Activated CD4-positive, alpha-beta T cell treated with anti-CD3 and anti-CD28 coated beads for 36 hours (primary cell): ENCODE measurements around the gene ASB13. TPM values are rescaled to one million over a fixed set of nuclear protein-coding genes. Genes with fewer than 3 reads are reported as not detected.
"Not testable (repeated sequence)": the region's sequence is repeated elsewhere in the genome, so short reads cannot be mapped to it uniquely, and the experiment has no call there.

ENCODE experiments used
- ATAC-seq: fragments of 200-7000 bp; cut with Tn5 transposase; one replicate; pipeline ENCODE4 v1.10.0; 2021; ENCODE audit warnings: mild to moderate bottlenecking, moderate library complexity
- CTCF ChIA-PET: fragments of 350-600 bp; sonication (Branson Sonifier 250); formaldehyde crosslinking; loops from one replicate; lab custom pipeline; 2021; ENCODE audit warnings: antibody characterized with exemption; lab: Charles Lee
- POLR2A ChIA-PET: fragments of 350-600 bp; sonication (Branson Sonifier 250); formaldehyde crosslinking; loops from one replicate; lab custom pipeline; 2021; ENCODE audit warnings: antibody characterized with exemption, inconsistent platforms; lab: Charles Lee
- DNase-seq: peaks from one replicate; pipeline ENCODE4 v3.0.0-alpha.2; 2020
- H3K27ac Mint-ChIP-seq: one replicate; pipeline ENCODE4 v1.8.0; 2021; ENCODE audit warnings: mixed read lengths
- H3K27me3 Mint-ChIP-seq: one replicate; pipeline ENCODE4 v1.8.0; 2021; ENCODE audit warnings: mixed read lengths
- H3K36me3 Mint-ChIP-seq: one replicate; pipeline ENCODE4 v1.8.0; 2021; ENCODE audit warnings: low read depth, mixed read lengths
- H3K4me1 Mint-ChIP-seq: one replicate; pipeline ENCODE4 v1.8.0; 2021; ENCODE audit warnings: mixed read lengths
- H3K4me3 Mint-ChIP-seq: one replicate; pipeline ENCODE4 v1.8.0; 2021; ENCODE audit warnings: mild to moderate bottlenecking, moderate library complexity, mixed read lengths
- H3K9me3 Mint-ChIP-seq: one replicate; pipeline ENCODE4 v1.8.0; 2021; ENCODE audit warnings: low read depth, mixed read lengths
- intact Hi-C, 2 experiments: fragments of 100-400 bp; cut with DNase I in 1 of 2; cut with micrococcal nuclease in 1 of 2; formaldehyde crosslinking; loops; one replicate each; pipeline versions ENCODE4 v1.14.2 to v1.15.1; 2022 to 2024; cut with DNase I, micrococcal nuclease
- total RNA-seq, 2 experiments: library from RNA; stranded (reverse); gene quantifications; one replicate each; pipeline ENCODE4 v1.2.3, GENCODE V29; 2021

The ASB13 gene
- total RNA-seq, 2 experiments from 2014 or later = 6.4 to 9.8 TPM

DNA sequence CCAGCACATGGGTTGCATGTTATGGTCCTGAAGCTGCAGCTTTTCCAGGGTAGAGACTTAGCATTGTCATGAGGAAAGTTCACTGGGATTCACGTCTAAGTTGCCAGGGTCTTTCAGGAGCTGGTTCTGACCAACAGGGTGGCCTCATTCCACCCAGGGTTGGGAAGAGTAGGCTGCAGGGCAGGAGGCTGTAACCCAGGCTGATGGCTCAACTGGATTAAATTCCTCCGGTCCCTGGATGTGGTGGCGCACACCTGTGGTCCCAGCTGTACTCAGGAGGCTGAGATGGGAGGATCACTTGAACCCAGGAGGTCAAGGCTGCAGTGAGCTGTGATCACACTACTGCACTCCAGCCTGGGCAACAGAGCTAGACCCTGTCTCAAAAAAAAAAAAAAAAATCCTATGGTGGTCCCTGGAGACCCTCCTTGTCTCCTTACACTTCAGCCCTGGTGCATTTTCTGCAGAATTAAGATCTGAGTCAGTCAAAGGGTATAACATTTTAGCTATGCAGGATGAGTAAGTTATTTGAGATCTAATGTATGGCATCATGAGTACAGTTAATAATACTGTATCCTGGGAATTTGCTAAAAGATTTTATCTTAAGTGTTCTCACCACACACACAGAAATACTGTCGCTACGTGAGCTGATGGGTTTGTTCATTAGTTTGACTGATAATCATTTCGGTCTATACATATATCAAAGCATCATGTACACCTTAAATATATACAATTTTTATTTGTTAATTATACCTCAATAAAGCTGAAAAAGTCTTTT is 44.0 kb downstream of the ASB13 start:
- intact Hi-C loops = loop anchor here in 1 of 2 experiments (2.0 to 10.0 kb wide), 3 partner anchors 74 to 778 kb away; no protein-coding TSS in a partner anchor
- POLR2A ChIA-PET = interaction anchor here (1.0 kb wide), 1 partner anchor 159 kb away, joined by 3 read pairs; no protein-coding TSS in a partner anchor
- ATAC-seq (no peak), DNase-seq (no peak)
- H3K4me3 Mint-ChIP-seq = no peak overlapping the region
- H3K4me1 Mint-ChIP-seq = no peaks in the 10 kb centered on the region
- H3K36me3 Mint-ChIP-seq = no peaks in the 10 kb centered on the region
- peaks cover 2% of the 10 kb centered on the region for H3K27me3 Mint-ChIP-seq
- H3K27ac Mint-ChIP-seq = no peak overlapping the region
- H3K9me3 Mint-ChIP-seq = no peaks in the 10 kb centered on the region
- CTCF ChIA-PET = interaction anchor here (0.5 to 7.1 kb wide), 46 partner anchors 9 to 1494 kb away, joined by 3 to 178 read pairs (median 4); no protein-coding TSS in a partner anchor

DNA sequence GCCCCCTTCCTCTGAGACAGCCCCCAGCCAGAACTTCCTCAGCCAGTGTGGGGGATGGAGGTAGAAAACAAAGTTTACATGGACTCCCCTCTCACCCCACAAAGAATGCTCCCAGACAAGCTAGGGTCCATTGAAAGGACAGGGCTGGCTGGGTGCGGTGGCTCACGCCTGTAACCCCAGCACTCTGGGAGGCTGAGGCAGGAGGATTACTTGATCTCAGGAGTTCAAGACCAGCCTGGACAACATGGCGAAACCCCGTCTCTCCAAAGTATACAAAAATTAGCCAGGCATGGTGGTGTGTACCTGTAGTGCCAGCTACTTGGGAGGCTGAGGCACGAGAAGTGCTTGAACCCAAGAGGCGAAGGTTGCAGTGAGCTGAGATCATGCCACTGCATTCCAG is 45.0 kb downstream of the ASB13 start:
- H3K27ac Mint-ChIP-seq, H3K4me3 Mint-ChIP-seq, ATAC-seq, H3K9me3 Mint-ChIP-seq, H3K27me3 Mint-ChIP-seq, H3K36me3 Mint-ChIP-seq, DNase-seq, POLR2A ChIA-PET, H3K4me1 Mint-ChIP-seq: not testable (repeated sequence)
- intact Hi-C loops = loop anchor here in 1 of 2 experiments (5.0 to 10.0 kb wide), 2 partner anchors 339 to 777 kb away; no protein-coding TSS in a partner anchor
- CTCF ChIA-PET = interaction anchor here (0.6 to 7.1 kb wide), 8 partner anchors 9 to 1830 kb away, joined by 3 to 178 read pairs (median 10); no protein-coding TSS in a partner anchor

DNA sequence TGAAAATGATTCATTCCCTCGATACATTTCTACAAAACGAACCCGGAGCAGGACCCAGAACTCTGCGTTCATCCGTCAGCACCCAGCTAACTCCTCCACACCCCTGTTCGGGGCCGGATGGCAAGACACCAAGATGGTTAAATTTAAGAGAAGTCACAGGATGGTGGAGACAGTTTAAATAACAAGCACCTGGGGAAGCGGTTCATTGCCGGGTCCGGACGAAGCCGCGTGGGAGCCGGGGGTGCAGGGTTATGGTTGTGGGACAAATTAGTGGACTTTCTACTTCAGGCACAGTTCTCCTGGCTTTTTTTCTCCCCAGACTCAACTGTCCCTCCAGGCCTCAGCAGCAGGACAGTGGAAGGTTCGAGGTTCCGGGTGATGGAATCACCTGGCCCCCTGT is 45.4 kb downstream of the ASB13 start:
- DNase-seq (no peak), ATAC-seq (no peak)
- no peaks in the 10 kb centered on the region for H3K4me1 Mint-ChIP-seq
- CTCF ChIA-PET = interaction anchor here (0.8 to 7.1 kb wide), 5 partner anchors 9 to 327 kb away, joined by 3 to 178 read pairs (median 19); no protein-coding TSS in a partner anchor
- H3K36me3 Mint-ChIP-seq = no peaks in the 10 kb centered on the region
- intact Hi-C loops = loop anchor here in 1 of 2 experiments (5.0 to 10.0 kb wide), 2 partner anchors 339 to 776 kb away; no protein-coding TSS in a partner anchor
- no peaks in the 10 kb centered on the region for H3K27me3 Mint-ChIP-seq
- POLR2A ChIA-PET = no interaction called here
- no peaks in the 10 kb centered on the region for H3K9me3 Mint-ChIP-seq
- no peak overlapping the region for H3K4me3 Mint-ChIP-seq
- H3K27ac Mint-ChIP-seq = no peak overlapping the region

DNA sequence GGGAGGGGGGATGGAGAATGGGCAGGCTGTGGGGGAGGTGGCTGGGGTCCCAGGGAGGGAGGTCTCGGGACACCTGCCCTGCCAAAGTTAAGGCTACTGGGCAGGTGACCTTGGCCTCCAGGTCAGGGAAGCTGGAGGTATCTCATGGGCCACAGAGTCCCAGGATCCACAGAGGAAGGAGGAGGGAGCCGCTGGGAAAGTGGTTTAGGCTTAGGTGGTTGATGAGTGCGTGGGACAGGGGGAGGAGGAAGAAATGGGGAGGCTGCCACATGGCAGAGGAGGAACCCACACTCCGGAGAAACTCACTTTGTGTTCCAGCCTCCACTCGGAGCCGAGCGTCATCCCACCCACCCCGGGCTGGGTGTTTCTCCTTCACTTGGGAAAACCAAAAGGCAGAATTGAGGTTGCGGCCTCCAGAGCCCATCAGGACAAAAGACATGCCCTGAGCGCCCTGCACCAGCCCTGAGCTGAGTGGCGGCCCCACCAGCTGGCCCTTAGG is 46.1 kb downstream of the ASB13 start:
- POLR2A ChIA-PET = no interaction called here
- no peak overlapping the region for H3K4me3 Mint-ChIP-seq
- intact Hi-C loops = loop anchor here in 1 of 2 experiments (5.0 to 10.0 kb wide), 2 partner anchors 338 to 775 kb away; no protein-coding TSS in a partner anchor
- H3K27me3 Mint-ChIP-seq = no peaks in the 10 kb centered on the region
- H3K4me1 Mint-ChIP-seq = no peaks in the 10 kb centered on the region
- H3K9me3 Mint-ChIP-seq = no peaks in the 10 kb centered on the region
- no peak overlapping the region for H3K27ac Mint-ChIP-seq
- H3K36me3 Mint-ChIP-seq = no peaks in the 10 kb centered on the region
- no peak for DNase-seq
- CTCF ChIA-PET = interaction anchor here (0.5 kb wide), 1 partner anchor 490 kb away, joined by 3 read pairs; no protein-coding TSS in a partner anchor
- no peak for ATAC-seq

DNA sequence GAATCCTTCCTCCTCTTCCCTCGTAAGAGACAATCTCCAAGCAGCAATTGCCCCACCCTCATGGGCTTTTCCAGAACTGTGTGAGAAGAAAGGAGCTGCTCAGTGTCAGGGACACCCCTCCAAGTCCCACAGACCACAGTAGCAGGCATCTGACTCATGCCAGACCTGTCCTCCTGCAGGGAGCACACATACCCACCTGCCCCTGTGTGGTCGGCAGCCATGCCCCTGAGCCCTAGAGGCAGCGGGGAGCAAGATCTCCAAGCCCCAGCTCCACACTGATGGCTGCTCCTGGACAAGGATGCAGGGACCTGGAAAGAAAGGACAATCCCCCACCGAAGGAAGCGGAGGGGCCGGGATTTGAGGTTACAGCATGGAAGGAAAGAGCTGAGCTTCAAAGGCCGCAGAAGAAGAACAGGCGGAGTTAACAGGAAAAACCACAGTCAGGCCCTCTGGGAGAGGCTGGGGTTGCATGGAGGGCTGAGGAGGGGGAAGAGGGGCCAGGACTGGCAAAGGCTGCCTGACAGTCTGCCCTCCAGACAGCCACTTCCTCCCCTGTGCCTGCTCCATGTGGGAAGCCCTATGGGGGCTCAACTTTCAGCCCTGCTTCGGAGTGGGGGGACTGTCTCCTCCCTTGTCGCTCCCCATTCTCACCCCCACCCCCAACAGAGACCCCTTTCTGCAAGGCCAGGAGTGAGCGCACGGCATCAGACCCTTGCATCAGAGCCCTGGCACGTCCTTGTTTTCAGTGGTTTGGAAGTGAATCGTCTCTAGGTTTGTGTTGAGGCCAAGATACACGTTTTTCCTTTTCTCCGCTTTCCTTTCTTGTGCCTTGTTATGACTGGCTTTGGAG is 46.8 kb downstream of the ASB13 start:
- ATAC-seq (no peak), DNase-seq (no peak)
- no peak overlapping the region for H3K4me3 Mint-ChIP-seq
- H3K36me3 Mint-ChIP-seq = no peaks in the 10 kb centered on the region
- ChIA-PET CTCF (interaction anchor here (1.0 to 1.2 kb wide), 2 partner anchors 173 to 185 kb away, joined by 3 read pairs; no protein-coding TSS in a partner anchor), POLR2A (no interaction called here)
- H3K9me3 Mint-ChIP-seq = no peaks in the 10 kb centered on the region
- no peaks in the 10 kb centered on the region for H3K4me1 Mint-ChIP-seq
- no peaks in the 10 kb centered on the region for H3K27me3 Mint-ChIP-seq
- intact Hi-C loops = loop anchor here in 1 of 2 experiments (5.0 to 10.0 kb wide), 2 partner anchors 337 to 775 kb away; no protein-coding TSS in a partner anchor
- no peak overlapping the region for H3K27ac Mint-ChIP-seq

DNA sequence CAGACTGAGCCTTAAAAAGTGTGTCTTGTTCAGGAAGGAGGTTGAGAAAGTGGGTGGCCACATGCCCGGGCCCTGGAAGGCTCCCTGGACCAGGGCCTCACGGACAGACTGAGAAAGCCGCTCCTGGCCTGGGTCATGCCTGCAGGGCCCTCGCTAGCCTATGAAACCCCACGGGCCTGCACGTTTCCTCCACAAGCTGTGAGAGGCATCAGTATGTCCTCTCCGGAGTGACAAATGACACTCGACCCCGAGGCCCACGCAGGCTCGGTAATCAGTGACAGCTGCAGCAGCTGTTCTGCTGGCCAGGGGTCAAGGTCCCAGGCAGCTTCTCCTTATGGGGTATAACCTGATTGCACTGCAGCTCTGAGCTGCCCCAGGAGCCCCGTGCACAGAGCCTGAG is 47.6 kb downstream of the ASB13 start:
- no peak for ATAC-seq
- DNase-seq = no peak
- CTCF ChIA-PET = interaction anchor here (0.7 to 1.2 kb wide), 4 partner anchors 173 to 233 kb away, joined by 3 to 6 read pairs (median 4); no protein-coding TSS in a partner anchor
- H3K4me1 Mint-ChIP-seq = no peaks in the 10 kb centered on the region
- H3K4me3 Mint-ChIP-seq = no peak overlapping the region
- POLR2A ChIA-PET = no interaction called here
- intact Hi-C loops = no loop called here
- no peaks in the 10 kb centered on the region for H3K27me3 Mint-ChIP-seq
- H3K9me3 Mint-ChIP-seq = no peaks in the 10 kb centered on the region
- H3K36me3 Mint-ChIP-seq = no peaks in the 10 kb centered on the region
- no peak overlapping the region for H3K27ac Mint-ChIP-seq

DNA sequence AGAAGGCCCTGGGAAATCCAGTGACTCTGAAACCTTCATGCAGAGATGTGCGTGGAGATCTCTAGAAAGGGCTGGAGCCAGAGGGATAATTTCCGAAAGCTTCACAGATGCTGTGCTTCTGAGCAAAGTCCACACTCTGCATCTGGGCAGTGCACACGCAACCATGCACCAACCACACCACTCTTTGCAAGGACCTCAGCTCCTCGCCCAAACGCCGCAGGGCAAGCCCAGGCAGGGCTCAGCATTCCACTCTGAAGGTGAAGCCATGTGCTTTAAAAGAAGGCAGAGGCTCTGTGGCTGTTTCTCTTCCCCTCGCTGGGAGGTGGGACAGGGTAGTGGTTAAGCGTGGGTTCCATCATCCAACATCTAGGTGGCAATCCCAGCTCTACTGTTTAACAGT is 48.4 kb downstream of the ASB13 start:
- no peaks in the 10 kb centered on the region for H3K27me3 Mint-ChIP-seq
- no peak overlapping the region for H3K4me3 Mint-ChIP-seq
- intact Hi-C loops = no loop called here
- DNase-seq (no peak), ATAC-seq (no peak)
- H3K36me3 Mint-ChIP-seq = no peaks in the 10 kb centered on the region
- POLR2A ChIA-PET = no interaction called here
- CTCF ChIA-PET = interaction anchor here (0.7 to 3.0 kb wide), 4 partner anchors 11 to 234 kb away, joined by 3 to 14 read pairs (median 5); no protein-coding TSS in a partner anchor
- no peak overlapping the region for H3K27ac Mint-ChIP-seq
- no peaks in the 10 kb centered on the region for H3K4me1 Mint-ChIP-seq
- no peaks in the 10 kb centered on the region for H3K9me3 Mint-ChIP-seq

DNA sequence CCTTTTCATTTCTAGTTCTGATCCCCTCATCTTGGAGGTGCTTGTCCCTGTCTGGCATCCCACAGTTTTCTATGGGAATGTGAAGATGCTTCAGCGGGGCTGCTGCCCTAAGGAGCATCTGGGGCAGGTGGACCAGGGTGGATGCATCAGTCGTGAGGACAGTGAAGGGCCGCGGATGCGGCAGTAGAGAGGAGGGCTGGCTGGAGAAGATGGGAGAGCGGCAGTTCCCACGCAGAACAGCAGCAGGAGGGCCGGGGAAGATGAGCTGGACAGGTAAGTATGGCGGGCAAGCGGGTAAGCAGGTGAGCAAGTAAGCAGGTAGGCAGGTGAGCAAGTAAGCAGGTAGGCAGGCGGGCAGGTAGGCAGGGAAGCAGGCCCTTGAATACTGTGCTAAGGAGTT is 48.9 kb downstream of the ASB13 start:
- Mint-ChIP-seq H3K9me3 (no peaks in the 10 kb centered on the region), H3K27ac (no peak overlapping the region), H3K4me1 (no peaks in the 10 kb centered on the region), H3K4me3 (no peak overlapping the region), H3K27me3 (no peaks in the 10 kb centered on the region), H3K36me3 (no peaks in the 10 kb centered on the region)
- DNase-seq (no peak), ATAC-seq (no peak)
- intact Hi-C loops = no loop called here
- CTCF ChIA-PET = interaction anchor here (1.2 to 3.0 kb wide), 2 partner anchors 12 to 175 kb away, joined by 6 to 14 read pairs; no protein-coding TSS in a partner anchor
- POLR2A ChIA-PET = no interaction called here

DNA sequence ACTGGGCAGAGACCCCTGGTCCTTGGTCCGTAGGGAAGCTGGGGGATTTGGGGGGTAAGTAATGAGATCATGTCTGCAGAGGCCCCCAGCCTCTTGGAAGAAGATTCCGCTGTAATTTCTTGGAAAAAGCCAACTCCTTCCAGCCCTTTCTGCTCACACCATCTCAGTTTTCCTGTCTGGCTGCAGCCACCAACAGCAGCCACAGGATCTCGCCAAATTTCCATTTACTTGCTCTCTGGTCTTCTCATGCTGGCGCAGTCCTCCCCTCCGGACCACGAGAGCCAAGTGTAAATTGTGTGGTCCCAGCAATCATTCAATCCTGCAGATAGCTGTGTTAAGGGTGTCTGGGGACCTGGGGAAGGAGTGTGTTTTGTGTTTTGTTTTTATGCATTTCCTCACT is 49.6 kb downstream of the ASB13 start:
- Mint-ChIP-seq H3K36me3 (no peaks in the 10 kb centered on the region), H3K4me1 (no peaks in the 10 kb centered on the region), H3K27me3 (no peaks in the 10 kb centered on the region), H3K4me3 (no peak overlapping the region), H3K27ac (no peak overlapping the region), H3K9me3 (no peaks in the 10 kb centered on the region)
- intact Hi-C loops = no loop called here
- ChIA-PET CTCF (interaction anchor here (3.0 kb wide), 1 partner anchor 12 kb away, joined by 14 read pairs; no protein-coding TSS in a partner anchor), POLR2A (no interaction called here)
- no peak for DNase-seq
- no peak for ATAC-seq

DNA sequence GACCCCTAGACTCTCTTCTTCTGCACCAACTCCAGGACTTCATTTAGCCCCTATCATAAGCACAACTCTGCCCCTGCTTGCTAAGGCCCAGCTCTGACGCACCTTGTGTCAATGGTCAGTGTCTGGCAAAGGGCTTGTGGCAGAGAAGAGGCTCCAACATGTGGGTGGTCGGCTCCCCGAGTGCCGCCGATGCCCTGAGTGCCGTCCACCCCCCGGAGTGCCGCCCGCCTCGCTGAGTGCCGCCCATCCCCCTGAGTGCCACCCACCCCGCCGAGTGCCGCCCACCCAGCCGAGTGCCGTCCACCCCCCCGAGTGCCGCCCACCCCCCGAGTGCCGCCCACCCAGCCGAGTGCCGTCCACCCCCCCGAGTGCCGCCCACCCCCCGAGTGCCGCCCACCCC is 50.3 kb downstream of the ASB13 start:
- DNase-seq (no peak), ATAC-seq (no peak)
- intact Hi-C loops = no loop called here
- Mint-ChIP-seq H3K4me3 (no peak overlapping the region), H3K9me3 (no peaks in the 10 kb centered on the region), H3K36me3 (no peaks in the 10 kb centered on the region), H3K27me3 (no peaks in the 10 kb centered on the region), H3K4me1 (no peaks in the 10 kb centered on the region), H3K27ac (no peak overlapping the region)
- CTCF ChIA-PET = interaction anchor here (0.5 to 3.0 kb wide), 4 partner anchors 9 to 50 kb away, joined by 3 to 14 read pairs (median 4); no protein-coding TSS in a partner anchor
- POLR2A ChIA-PET = no interaction called here
